ENCODE data around the gene ZBTB38.

DNA sequence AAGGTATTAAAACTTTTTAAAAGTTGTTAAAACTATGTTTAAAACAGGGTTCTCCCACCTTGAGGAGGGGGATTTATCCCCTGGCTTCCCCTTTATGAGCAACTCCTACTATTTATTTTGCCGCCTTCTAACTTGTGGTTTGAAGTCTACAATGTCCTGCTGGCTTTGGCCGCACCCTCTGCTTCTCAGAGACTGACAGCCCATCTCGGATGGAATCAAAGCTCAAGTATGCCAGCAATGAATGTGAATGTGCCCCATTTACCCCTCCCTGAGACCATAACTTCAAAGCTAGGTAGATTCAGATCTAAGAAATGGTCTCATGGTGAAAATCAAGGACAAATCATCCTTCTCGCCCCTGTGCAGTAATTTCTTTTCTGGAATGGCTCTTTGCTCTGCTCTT lies 10.3 kb downstream of the ZBTB38 start:
- TF ChIP-seq, protein P1, sequence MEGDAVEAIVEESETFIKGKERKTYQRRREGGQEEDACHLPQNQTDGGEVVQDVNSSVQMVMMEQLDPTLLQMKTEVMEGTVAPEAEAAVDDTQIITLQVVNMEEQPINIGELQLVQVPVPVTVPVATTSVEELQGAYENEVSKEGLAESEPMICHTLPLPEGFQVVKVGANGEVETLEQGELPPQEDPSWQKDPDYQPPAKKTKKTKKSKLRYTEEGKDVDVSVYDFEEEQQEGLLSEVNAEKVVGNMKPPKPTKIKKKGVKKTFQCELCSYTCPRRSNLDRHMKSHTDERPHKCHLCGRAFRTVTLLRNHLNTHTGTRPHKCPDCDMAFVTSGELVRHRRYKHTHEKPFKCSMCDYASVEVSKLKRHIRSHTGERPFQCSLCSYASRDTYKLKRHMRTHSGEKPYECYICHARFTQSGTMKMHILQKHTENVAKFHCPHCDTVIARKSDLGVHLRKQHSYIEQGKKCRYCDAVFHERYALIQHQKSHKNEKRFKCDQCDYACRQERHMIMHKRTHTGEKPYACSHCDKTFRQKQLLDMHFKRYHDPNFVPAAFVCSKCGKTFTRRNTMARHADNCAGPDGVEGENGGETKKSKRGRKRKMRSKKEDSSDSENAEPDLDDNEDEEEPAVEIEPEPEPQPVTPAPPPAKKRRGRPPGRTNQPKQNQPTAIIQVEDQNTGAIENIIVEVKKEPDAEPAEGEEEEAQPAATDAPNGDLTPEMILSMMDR (conservative IDR thresholded peaks at IDR 0.05) = no peak
- TF ChIP-seq EZH2 (IDR thresholded peaks at IDR 0.05; ENCODE audit: low read depth) = no peak
